GM18868 (cell line): Measurements from ENCODE around the gene CREB5.

ENCODE experiments used
- ATAC-seq: cut with Tn5 transposase; IDR thresholded peaks from one replicate; pipeline ENCODE4 v1.9.1; 2021; ENCODE audit warnings: mild to moderate bottlenecking, moderate library complexity; ENCODE audit not compliant: unreplicated experiment

CREB5 gene

GRCh38 chr7:28868712-28869111 lies 456.4 kb downstream of the CREB5 start:
- no peak for ATAC-seq

GRCh38 chr7:28871077-28871476 lies 458.8 kb downstream of the CREB5 start:
- ATAC-seq = no peak

GRCh38 chr7:28871631-28872030 lies 459.3 kb downstream of the CREB5 start:
- no peak for ATAC-seq

- no peak for ATAC-seq
These were observed 459.9 kb downstream of the CREB5 start for GRCh38 chr7:28872226-28872625.

GRCh38 chr7:28873365-28873764 lies 461.0 kb downstream of the CREB5 start:
- no peak for ATAC-seq

GRCh38 chr7:28874001-28874400 lies 461.7 kb downstream of the CREB5 start:
- ATAC-seq = no peak
